Measurements from ENCODE around the gene DNAJC21.

- no peak for TF ChIP-seq POLR2AphosphoS5 (IDR thresholded peaks at IDR 0.05; ENCODE audit: low read depth)
- no peak for TF ChIP-seq CTCF (IDR thresholded peaks at IDR 0.05; ENCODE audit: insufficient read depth, low read length)
- TF ChIP-seq, protein P1, sequence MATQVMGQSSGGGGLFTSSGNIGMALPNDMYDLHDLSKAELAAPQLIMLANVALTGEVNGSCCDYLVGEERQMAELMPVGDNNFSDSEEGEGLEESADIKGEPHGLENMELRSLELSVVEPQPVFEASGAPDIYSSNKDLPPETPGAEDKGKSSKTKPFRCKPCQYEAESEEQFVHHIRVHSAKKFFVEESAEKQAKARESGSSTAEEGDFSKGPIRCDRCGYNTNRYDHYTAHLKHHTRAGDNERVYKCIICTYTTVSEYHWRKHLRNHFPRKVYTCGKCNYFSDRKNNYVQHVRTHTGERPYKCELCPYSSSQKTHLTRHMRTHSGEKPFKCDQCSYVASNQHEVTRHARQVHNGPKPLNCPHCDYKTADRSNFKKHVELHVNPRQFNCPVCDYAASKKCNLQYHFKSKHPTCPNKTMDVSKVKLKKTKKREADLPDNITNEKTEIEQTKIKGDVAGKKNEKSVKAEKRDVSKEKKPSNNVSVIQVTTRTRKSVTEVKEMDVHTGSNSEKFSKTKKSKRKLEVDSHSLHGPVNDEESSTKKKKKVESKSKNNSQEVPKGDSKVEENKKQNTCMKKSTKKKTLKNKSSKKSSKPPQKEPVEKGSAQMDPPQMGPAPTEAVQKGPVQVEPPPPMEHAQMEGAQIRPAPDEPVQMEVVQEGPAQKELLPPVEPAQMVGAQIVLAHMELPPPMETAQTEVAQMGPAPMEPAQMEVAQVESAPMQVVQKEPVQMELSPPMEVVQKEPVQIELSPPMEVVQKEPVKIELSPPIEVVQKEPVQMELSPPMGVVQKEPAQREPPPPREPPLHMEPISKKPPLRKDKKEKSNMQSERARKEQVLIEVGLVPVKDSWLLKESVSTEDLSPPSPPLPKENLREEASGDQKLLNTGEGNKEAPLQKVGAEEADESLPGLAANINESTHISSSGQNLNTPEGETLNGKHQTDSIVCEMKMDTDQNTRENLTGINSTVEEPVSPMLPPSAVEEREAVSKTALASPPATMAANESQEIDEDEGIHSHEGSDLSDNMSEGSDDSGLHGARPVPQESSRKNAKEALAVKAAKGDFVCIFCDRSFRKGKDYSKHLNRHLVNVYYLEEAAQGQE (IDR thresholded peaks at IDR 0.05; ENCODE audit: insufficient replicate concordance, low read depth): no peak
- no peak for TF ChIP-seq SPI1 (IDR thresholded peaks at IDR 0.05; ENCODE audit: borderline replicate concordance, low read depth)
These were observed 37.4 kb upstream of the DNAJC21 start for GRCh38 chr5:34891981-34892380.

All from HL-60 (cell line).